ENCODE data around the gene TMEM123. TPM values are rescaled to one million over a fixed set of nuclear protein-coding genes. Genes with fewer than 3 reads are reported as not detected.

TMEM123 gene
- total and polyA plus RNA-seq, 2 of the 13 experiments (the other 11 are each of a cell fraction or from before 2014, with no cell fraction given), result 365 to 2,761 TPM

DNA sequence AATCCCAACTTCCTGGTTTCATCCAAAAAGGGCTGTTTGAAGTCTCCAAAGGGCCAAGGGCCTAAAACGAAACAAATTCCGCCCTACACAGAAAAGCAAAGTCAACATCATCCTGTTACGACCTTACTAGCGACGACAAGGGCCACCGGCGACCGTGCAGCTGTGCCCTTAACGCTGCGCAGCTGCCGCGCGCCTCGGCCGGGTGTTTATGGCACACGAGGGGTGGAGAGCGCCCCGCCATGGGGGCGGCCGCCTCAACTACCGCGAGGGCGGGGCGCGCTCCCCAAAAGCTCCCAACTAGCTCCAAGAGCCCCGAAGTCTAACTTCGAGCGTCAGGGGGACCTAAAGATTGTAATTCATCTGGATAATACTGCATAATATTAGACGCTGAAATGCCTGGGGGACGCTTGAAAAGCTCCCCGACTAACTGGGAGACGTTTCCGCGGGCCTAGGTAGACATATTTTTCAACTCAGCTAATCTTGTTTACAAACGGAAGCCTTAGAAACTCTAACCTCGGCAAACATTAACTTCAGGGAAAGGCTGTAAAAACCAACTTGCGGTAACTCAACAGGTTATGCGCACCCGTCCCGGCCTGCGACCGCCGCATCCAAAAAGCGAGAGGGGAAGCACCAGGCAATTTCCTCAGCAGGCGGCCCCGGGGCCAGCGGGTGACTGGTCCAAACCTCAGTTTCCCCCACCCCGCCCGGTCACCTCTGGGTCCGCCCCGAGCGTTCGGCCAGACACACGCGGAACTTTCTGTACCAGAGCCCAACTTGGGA is 694 bp downstream of the TMEM123 start (continued):
- TF ChIP-seq SATB2 (CRISPR knock-in tag; IDR thresholded peaks at IDR 0.05) (peak; percentile 59), SALL2 (CRISPR knock-in tag; IDR thresholded peaks at IDR 0.05) (peak; percentile 72), ZNF615 (CRISPR knock-in tag; IDR thresholded peaks at IDR 0.05; ENCODE audit: borderline replicate concordance) (peak; percentile 18; the same call in 1 of the 2 replicates), HNRNPL (IDR thresholded peaks at IDR 0.05; ENCODE audit: low read depth, low read length) (no peak), TAF15 (IDR thresholded peaks at IDR 0.05; ENCODE audit: low read depth, low read length, poor library complexity, severe bottlenecking) (no peak), REL (CRISPR knock-in tag; conservative IDR thresholded peaks at IDR 0.05) (no peak), MAFF (IDR thresholded peaks at IDR 0.05; ENCODE audit: low read depth, low read length) (no peak), MTF2 (CRISPR knock-in tag; IDR thresholded peaks at IDR 0.05; ENCODE audit: borderline replicate concordance) (no peak; the same call in 1 of the 2 replicates), PCBP1 (IDR thresholded peaks at IDR 0.05; ENCODE audit: borderline replicate concordance, low read depth, low read length) (no peak), MAZ (IDR thresholded peaks at IDR 0.05; ENCODE audit: borderline replicate concordance, low read depth, low read length) (peak; percentile 48; the same call in 1 of the 2 replicates), MAZ (CRISPR knock-in tag; IDR thresholded peaks at IDR 0.05; ENCODE audit: low read depth) (0 out of 2 replicates have a peak, but pooled peaks have one; percentile 28), RXRA (CRISPR knock-in tag; IDR thresholded peaks at IDR 0.05) (peak; percentile 67; the same call in 1 of the 2 replicates)
- TF ChIP-seq, protein P1, sequence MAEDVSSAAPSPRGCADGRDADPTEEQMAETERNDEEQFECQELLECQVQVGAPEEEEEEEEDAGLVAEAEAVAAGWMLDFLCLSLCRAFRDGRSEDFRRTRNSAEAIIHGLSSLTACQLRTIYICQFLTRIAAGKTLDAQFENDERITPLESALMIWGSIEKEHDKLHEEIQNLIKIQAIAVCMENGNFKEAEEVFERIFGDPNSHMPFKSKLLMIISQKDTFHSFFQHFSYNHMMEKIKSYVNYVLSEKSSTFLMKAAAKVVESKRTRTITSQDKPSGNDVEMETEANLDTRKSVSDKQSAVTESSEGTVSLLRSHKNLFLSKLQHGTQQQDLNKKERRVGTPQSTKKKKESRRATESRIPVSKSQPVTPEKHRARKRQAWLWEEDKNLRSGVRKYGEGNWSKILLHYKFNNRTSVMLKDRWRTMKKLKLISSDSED (CRISPR knock-in tag; IDR thresholded peaks at IDR 0.05), result no peak
- TF ChIP-seq, protein P2, sequence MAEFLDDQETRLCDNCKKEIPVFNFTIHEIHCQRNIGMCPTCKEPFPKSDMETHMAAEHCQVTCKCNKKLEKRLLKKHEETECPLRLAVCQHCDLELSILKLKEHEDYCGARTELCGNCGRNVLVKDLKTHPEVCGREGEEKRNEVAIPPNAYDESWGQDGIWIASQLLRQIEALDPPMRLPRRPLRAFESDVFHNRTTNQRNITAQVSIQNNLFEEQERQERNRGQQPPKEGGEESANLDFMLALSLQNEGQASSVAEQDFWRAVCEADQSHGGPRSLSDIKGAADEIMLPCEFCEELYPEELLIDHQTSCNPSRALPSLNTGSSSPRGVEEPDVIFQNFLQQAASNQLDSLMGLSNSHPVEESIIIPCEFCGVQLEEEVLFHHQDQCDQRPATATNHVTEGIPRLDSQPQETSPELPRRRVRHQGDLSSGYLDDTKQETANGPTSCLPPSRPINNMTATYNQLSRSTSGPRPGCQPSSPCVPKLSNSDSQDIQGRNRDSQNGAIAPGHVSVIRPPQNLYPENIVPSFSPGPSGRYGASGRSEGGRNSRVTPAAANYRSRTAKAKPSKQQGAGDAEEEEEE (CRISPR knock-in tag; IDR thresholded peaks at IDR 0.05; ENCODE audit: borderline replicate concordance), result no peak
- TF ChIP-seq, protein P3, sequence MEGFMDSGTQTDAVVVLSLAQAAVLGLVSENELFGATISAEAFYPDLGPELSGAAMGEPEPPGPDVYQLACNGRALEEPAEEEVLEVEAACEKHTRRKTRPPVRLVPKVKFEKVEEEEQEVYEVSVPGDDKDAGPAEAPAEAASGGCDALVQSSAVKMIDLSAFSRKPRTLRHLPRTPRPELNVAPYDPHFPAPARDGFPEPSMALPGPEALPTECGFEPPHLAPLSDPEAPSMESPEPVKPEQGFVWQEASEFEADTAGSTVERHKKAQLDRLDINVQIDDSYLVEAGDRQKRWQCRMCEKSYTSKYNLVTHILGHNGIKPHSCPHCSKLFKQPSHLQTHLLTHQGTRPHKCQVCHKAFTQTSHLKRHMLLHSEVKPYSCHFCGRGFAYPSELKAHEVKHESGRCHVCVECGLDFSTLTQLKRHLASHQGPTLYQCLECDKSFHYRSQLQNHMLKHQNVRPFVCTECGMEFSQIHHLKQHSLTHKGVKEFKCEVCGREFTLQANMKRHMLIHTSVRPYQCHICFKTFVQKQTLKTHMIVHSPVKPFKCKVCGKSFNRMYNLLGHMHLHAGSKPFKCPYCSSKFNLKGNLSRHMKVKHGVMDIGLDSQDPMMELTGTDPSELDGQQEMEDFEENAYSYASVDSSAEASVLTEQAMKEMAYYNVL (CRISPR knock-in tag; IDR thresholded peaks at IDR 0.05; ENCODE audit: borderline replicate concordance), result peak; percentile 69; the same call in 1 of the 2 replicates
- TF ChIP-seq, protein P4, sequence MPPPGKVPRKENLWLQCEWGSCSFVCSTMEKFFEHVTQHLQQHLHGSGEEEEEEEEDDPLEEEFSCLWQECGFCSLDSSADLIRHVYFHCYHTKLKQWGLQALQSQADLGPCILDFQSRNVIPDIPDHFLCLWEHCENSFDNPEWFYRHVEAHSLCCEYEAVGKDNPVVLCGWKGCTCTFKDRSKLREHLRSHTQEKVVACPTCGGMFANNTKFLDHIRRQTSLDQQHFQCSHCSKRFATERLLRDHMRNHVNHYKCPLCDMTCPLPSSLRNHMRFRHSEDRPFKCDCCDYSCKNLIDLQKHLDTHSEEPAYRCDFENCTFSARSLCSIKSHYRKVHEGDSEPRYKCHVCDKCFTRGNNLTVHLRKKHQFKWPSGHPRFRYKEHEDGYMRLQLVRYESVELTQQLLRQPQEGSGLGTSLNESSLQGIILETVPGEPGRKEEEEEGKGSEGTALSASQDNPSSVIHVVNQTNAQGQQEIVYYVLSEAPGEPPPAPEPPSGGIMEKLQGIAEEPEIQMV (CRISPR knock-in tag; IDR thresholded peaks at IDR 0.05; ENCODE audit: low read depth), result no peak

All from HepG2 (cell line).